Stomach (tissue), 9 donors: Measurements from ENCODE around the gene TBC1D1. TPM values are rescaled to one million over a fixed set of nuclear protein-coding genes. Genes with fewer than 3 reads are reported as not detected.

Experiments
- DNase-seq, 2 donors: peaks; one replicate each; pipeline versions ENCODE4 v3.0.0 to v3.0.0-alpha.2; 2013 to 2019
- H3K27ac ChIP-seq, 5 donors: fragments of 200-600 bp in 4 of 5; sonication (generic) in 4 of 5; one replicate each; pipeline ENCODE4 v1.5.1; 2013 to 2019; ENCODE audit warnings: mild to moderate bottlenecking in 1 of 5, moderate library complexity in 1 of 5
- H3K27me3 ChIP-seq, 3 donors: fragments of 200-600 bp; sonication (generic); one replicate each; pipeline ENCODE4 v1.5.1; 2017 to 2019; ENCODE audit warnings: mixed run types in 1 of 3
- H3K36me3 ChIP-seq, 4 donors: fragments of 200-600 bp; sonication (generic); 1 replicate in 3 of 4; 2 replicates in 1 of 4; pipeline ENCODE4 v1.5.1; 2016 to 2019
- H3K4me1 ChIP-seq, 4 donors: fragments of 200-600 bp; sonication (generic); one replicate each; pipeline ENCODE4 v1.5.1; 2016 to 2019
- H3K4me3 ChIP-seq, 4 donors: fragments of 200-600 bp; sonication (generic) in 3 of 4; one replicate each; pipeline ENCODE4 v1.5.1; 2016 to 2019; ENCODE audit warnings: mild to moderate bottlenecking in 1 of 4
- H3K9me3 ChIP-seq, 4 donors: fragments of 200-600 bp; sonication (generic); one replicate each; pipeline ENCODE4 v1.5.1; 2016 to 2019
- CTCF ChIP-seq, 7 experiments: fragments of 450-650 bp in 4 of 7; fragments of 200-600 bp in 3 of 7; sonication (generic) in 3 of 7; IDR thresholded peaks; one replicate each; pipeline ENCODE4 v1.5.1; 2016 to 2019; ENCODE audit warnings: antibody characterized with exemption in 7 of 7, control low read depth in 2 of 7, mild to moderate bottlenecking in 1 of 7
- EP300 ChIP-seq: sonication (generic); formaldehyde crosslinking; IDR thresholded peaks from one replicate; pipeline ENCODE4 v1.6.1; 2017; ENCODE audit warnings: antibody characterized with exemption
- POLR2A ChIP-seq, 4 donors: fragments of 450-650 bp; IDR thresholded peaks; one replicate each; pipeline ENCODE4 v1.6.1; 2016; ENCODE audit warnings: antibody characterized with exemption in 4 of 4, control low read depth in 2 of 4, mild to moderate bottlenecking in 1 of 4, moderate library complexity in 1 of 4
- POLR2AphosphoS5 ChIP-seq, 3 donors: sonication (generic); formaldehyde crosslinking; IDR thresholded peaks; one replicate each; pipeline ENCODE4 v1.6.1; 2016; ENCODE audit warnings: antibody characterized with exemption in 3 of 3
- WGBS, 5 donors: extraction: QIAGEN DNeasy Blood & Tissue Kit in 3 of 5; methylation state at CpG; one replicate each; pipeline versions ENCODE4 v1.1.5 to v1.1.7; 2013 to 2018; 5-methylcytosine and 5-hydroxymethylcytosine counted together
- intact Hi-C: fragments of 100-400 bp; cut with DNase I; formaldehyde crosslinking; loops from one replicate; pipeline ENCODE4 v1.15.1; 2023; ENCODE audit warnings: low total_unique reads
- polyA plus RNA-seq, 3 donors: library from polyadenylated mRNA; stranded (reverse); fragments of 200-250 nt; gene quantifications; one replicate each; pipeline ENCODE4 v1.2.3, GENCODE V29; 2013
- total RNA-seq, 5 donors: library from RNA; depleted of rRNA; stranded (reverse); fragments of >200 nt; gene quantifications; one replicate each; pipeline versions ENCODE4 v1.1.0 to v1.2.3, GENCODE V29; 2014 to 2016
- donor health status: healthy with polysubstance abuse.
- donor health status: Bipolar disorder and iron deficiency.
- donor health status: healthy.

Gene TBC1D1
- total and polyA plus RNA-seq, 8 donors, result 18.8 to 165 (median 49.5) TPM

GRCh38 chr4:37964734-37965457 lies 74.0 kb downstream of the TBC1D1 start:
- DNase-seq, result no peak
- H3K27me3 ChIP-seq, result no peaks in the 10 kb centered on the region
- TF ChIP-seq POLR2AphosphoS5 (IDR thresholded peaks at IDR 0.05), result no peak
- TF ChIP-seq EP300, result no peak
- TF ChIP-seq CTCF (IDR thresholded peaks at IDR 0.05), result no peak
- no peak for TF ChIP-seq POLR2A (IDR thresholded peaks at IDR 0.05)
- no peaks in the 10 kb centered on the region for H3K9me3 ChIP-seq
- H3K4me3 ChIP-seq, result no peak overlapping the region
- H3K36me3 ChIP-seq, result no peaks in the 10 kb centered on the region
- intact Hi-C loops, result no loop called here
- no peak overlapping the region for H3K27ac ChIP-seq
- 88 to 92% (median 90%) methylated on average over 4 of the region's 4 CpGs for WGBS, 5 donors
- peaks cover 0 to 22% (median 8%) of the 10 kb centered on the region in 4 donors for H3K4me1 ChIP-seq

- intact Hi-C loops, result no loop called here
- WGBS, 5 donors, result 75 to 94% (median 88%) methylated on average over 3 of the region's 3 CpGs
- no peak overlapping the region for H3K27ac ChIP-seq
- H3K4me1 ChIP-seq, result peaks cover 0 to 29% (median 15%) of the 10 kb centered on the region in 4 donors
- no peaks in the 10 kb centered on the region for H3K9me3 ChIP-seq
- no peak for DNase-seq
- H3K4me3 ChIP-seq, result no peak overlapping the region
- no peaks in the 10 kb centered on the region for H3K27me3 ChIP-seq
- TF ChIP-seq EP300, result no peak
- TF ChIP-seq POLR2A (IDR thresholded peaks at IDR 0.05), result no peak
- TF ChIP-seq POLR2AphosphoS5 (IDR thresholded peaks at IDR 0.05), result no peak
- TF ChIP-seq CTCF (IDR thresholded peaks at IDR 0.05), result no peak
- no peaks in the 10 kb centered on the region for H3K36me3 ChIP-seq
Observed at GRCh38 chr4:37966044-37966443, 75.2 kb downstream of the TBC1D1 start.

GRCh38 chr4:37967736-37968135 lies 76.9 kb downstream of the TBC1D1 start:
- no peaks in the 10 kb centered on the region for H3K27me3 ChIP-seq
- TF ChIP-seq POLR2AphosphoS5 (IDR thresholded peaks at IDR 0.05), result no peak
- no peak for TF ChIP-seq POLR2A (IDR thresholded peaks at IDR 0.05)
- TF ChIP-seq EP300, result no peak
- peaks cover 0 to 29% (median 16%) of the 10 kb centered on the region in 4 donors for H3K4me1 ChIP-seq
- 22 to 46% (median 26%) methylated on average over 5 of the region's 5 CpGs for WGBS, 5 donors
- intact Hi-C loops, result no loop called here
- no peak overlapping the region for H3K4me3 ChIP-seq
- DNase-seq, result no peak
- H3K27ac ChIP-seq, result peak overlapping the region in 2 of 5 donors; percentile 17 to 36
- no peaks in the 10 kb centered on the region for H3K36me3 ChIP-seq
- no peaks in the 10 kb centered on the region for H3K9me3 ChIP-seq

- no peaks in the 10 kb centered on the region for H3K27me3 ChIP-seq
- TF ChIP-seq EP300 (no peak), POLR2A (IDR thresholded peaks at IDR 0.05) (no peak), CTCF (IDR thresholded peaks at IDR 0.05) (no peak), POLR2AphosphoS5 (IDR thresholded peaks at IDR 0.05) (no peak)
- intact Hi-C loops, result no loop called here
- 70 to 85% (median 83%) methylated on average over 3 of the region's 3 CpGs for WGBS, 5 donors
- no peaks in the 10 kb centered on the region for H3K9me3 ChIP-seq
- H3K4me1 ChIP-seq, result peaks cover 0 to 29% (median 16%) of the 10 kb centered on the region in 4 donors
- no peaks in the 10 kb centered on the region for H3K36me3 ChIP-seq
- no peak for DNase-seq
- H3K4me3 ChIP-seq, result no peak overlapping the region
- no peak overlapping the region for H3K27ac ChIP-seq
Observed at GRCh38 chr4:37968747-37969146, 77.9 kb downstream of the TBC1D1 start.

- Histone ChIP-seq H3K27me3 (no peaks in the 10 kb centered on the region), H3K9me3 (no peaks in the 10 kb centered on the region), H3K4me1 (peaks cover 0 to 29% (median 16%) of the 10 kb centered on the region in 4 donors), H3K27ac (peak overlapping the region in 4 of 5 donors; percentile 44 to 73 (median 50)), H3K36me3 (no peaks in the 10 kb centered on the region), H3K4me3 (no peak overlapping the region)
- WGBS, 5 donors, result 17 to 45% (median 25%) methylated on average over 1 of the region's 1 CpG
- DNase-seq, result peak; percentile 70 to 84
- intact Hi-C loops, result no loop called here
- TF ChIP-seq POLR2AphosphoS5 (IDR thresholded peaks at IDR 0.05) (peak in 1 of 3 donors; percentile 48), EP300 (no peak), POLR2A (IDR thresholded peaks at IDR 0.05) (no peak), CTCF (IDR thresholded peaks at IDR 0.05) (peak in 4 of 7 experiments; percentile 8 to 59 (median 29))
Observed at GRCh38 chr4:37970702-37971101, 79.8 kb downstream of the TBC1D1 start.
